GM21717 (cell line): ENCODE data around the gene GKN2.
"Not testable (repeated sequence)": the region's sequence is repeated elsewhere in the genome, so short reads cannot be mapped to it uniquely, and the experiment has no call there.

Experiments used
- ATAC-seq: cut with Tn5 transposase; IDR thresholded peaks from one replicate; pipeline ENCODE4 v1.9.1; 2021; ENCODE audit warnings: mild to moderate bottlenecking, moderate library complexity; ENCODE audit not compliant: unreplicated experiment

The GKN2 gene

DNA sequence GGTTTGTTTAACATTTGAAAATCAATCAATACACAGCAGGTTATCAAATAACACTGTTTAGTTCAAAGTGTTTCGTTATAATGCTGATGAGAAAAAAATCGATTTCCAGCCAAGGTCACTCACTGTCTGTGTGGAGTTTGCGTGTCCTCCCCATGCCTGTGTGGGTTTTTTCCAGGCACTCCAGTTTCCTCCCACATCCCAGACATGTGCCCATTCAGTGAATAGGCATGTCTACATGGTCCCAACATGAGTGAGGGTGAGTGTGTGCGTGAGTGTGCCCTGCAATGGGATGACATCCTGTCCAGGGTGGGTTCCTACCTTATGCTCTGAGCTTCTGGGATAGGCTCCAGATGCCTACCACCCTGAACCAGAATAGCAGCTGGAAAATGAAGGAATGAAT, 8.7 kb upstream of the GKN2 start:
- ATAC-seq: no peak

DNA sequence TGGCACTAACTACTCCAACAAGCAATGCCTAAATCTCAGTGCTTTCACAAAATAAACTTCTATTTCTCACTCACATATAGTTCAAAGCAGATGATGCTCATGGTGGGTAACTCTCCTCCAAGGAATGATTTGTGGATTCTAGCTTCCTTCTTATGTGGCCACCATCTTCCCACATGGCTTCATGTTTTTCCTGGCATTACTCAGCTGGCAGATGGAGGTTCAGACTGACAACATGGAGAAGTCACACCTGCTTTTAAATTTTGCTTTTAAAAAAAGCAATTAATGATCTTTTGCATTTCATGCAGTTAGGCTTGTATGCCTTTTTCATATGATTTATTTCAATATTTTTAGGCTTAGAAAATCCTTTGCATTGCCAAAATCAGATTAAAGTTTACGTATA, 6.3 kb upstream of the GKN2 start:
- no peak for ATAC-seq

DNA sequence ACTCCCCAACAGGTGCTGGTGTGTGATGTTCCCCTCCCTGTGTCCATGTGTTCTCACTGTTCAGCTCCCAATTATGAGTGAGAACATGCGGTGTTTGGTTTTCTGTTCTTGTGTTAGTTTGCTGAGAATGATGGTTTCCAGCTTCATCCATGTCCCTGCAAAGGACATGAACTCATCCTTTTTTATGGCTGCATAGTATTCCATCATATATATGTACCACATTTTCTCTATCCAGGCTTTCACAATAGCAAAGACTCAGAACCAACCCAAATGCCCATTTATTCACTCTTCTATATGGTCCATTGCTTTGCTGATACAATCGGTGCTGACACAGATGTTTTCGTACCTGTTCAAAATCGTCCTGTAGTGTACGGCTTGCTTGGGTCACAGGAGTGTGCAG, 2.7 kb upstream of the GKN2 start:
- ATAC-seq: not testable (repeated sequence)

- ATAC-seq: no peak
These were observed 794 bp downstream of the GKN2 start for GRCh38 chr2:68951899-68952298.

DNA sequence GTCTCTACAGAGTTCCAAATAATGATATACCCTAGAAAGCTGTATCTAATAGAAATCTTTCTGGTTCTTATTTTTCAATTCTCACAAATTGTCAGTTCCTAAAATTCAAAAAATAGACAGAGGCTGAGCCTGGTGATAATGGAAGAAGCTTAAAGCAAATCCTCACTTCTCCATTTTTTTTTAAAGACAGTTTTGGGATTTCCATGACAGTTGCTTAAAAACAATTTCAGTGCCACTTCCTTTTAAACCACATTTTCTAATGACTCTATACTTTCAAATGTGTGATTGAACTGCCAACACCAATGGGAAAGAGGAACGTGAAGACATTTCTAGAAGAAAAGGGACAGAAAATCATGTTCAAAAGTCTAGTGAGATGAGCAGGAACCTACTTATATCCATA, 4.0 kb downstream of the GKN2 start:
- ATAC-seq: no peak

DNA sequence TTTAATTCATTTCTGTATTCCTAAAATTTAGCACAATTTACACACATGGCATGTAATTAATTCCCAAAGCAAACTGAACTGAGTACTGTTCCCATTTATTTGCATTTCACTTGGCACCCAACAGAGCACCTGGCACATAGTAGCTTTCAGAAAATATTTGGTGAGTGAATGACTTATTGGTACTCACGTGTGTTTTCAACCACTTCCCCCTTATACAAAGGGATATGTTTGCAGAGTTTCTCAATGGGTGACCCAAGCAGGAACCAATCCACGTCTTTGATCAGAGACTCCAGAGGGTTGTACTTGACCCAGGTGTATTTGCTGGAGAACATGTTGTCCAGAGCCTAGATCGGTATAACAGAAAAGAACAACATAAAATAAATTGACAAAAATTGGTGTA, 6.6 kb downstream of the GKN2 start:
- ATAC-seq: no peak

DNA sequence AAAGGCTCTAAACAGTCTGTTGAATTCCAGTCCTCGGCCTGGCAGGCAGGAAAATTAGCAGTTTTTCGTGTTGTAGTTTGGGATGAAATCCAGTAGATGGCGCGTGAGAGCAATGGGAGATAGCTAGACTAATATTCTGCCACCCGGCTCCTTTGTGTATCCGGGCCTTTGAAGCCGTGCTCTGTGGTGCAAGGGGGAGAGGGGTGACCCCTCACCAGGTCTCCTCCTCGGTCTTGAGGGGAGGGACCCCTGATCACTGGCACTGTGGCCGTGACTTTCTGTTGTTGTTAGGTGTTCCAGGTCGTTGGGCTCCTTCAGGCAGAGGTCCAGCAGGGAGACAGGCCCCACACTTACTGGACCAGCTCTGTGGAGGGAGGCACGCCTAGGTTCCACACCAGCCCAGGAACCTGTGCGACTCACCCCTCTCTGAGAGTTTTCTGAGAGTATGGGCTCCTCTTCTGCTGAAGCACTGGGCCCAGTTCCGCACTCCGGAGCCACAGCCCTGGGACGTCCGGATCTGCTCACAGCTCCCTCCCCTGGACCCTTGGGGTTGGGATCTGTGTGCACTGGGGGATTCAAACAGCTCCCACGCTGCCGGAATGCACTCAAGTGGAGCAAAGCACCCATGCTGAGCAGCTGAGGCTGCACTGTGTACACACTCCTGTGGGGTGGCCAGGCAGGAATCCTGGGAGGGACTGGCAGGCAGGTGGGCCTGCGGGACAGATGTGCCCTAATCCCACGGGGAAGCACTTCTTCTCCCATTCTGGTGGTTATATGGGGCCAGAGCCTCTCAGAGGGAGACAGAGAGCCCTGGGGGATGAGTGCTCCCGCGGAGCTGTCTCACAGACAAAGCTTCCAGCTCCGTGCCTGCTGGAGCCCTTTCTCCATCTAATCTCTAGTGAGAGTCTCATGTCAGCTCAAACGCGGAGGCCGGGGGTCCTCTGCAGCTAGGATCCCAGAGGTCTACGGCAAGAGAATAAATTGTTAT, 8.8 kb downstream of the GKN2 start:
- no peak for ATAC-seq

GRCh38 chr2:68942827-68943226, 9.9 kb downstream of the GKN2 start:
- ATAC-seq: no peak

- ATAC-seq: no peak
These were observed 12.3 kb downstream of the GKN2 start for GRCh38 chr2:68940369-68940768.

DNA sequence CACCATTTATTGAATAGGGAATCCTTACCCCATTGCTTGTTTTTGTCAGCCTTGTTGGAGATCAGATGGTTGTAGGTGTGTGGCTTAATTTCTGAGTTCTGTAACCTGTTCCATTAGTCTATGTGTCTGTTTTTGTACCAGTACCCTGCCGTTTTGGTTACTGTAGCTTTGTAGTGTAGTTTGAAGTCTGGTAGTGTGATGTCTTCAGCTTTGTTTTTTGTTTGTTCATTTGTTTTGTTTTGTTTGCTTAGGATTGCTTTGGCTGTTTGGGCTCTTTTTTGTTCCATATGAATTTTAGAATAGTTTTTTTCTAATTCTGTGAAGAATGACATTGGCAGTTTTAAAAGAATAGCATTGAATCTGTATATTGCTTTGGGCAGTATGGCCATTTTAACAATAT, 12.7 kb downstream of the GKN2 start:
- ATAC-seq: no peak

- no peak for ATAC-seq
These were observed 13.8 kb downstream of the GKN2 start for GRCh38 chr2:68938938-68939337.

DNA sequence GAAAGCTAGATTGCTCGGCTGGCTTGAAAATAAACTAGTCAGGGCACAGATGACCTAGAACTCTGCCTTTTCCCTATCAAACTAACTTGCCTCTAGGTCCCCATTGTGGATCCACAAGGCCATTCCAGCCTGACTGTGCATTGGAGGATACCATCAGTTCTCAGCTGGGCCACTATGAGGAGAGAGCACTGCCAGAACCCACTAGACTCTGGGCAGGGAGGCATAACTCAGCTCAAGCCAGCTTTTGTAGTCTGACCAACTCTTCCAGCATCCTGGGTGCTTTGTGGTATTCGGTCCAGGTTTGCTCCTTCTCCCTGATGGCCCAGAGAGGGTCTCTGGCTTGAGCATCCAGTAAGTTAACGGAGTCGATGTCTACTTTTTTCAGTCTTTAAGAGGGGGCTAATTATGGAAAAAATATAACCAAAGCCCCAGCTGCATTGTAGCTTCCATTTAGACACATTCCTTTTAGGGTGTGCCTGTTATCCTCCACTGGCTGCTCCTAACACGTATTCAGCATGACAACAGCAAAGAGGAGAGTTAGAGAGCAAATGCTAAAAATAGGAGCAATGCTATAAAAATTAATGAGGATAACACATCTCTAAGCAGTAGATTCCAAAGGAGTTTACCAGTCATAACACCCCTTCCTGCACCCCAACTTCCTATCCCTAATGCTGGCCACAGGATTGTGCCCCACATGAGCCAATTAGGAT, 15.2 kb downstream of the GKN2 start:
- ATAC-seq: no peak

DNA sequence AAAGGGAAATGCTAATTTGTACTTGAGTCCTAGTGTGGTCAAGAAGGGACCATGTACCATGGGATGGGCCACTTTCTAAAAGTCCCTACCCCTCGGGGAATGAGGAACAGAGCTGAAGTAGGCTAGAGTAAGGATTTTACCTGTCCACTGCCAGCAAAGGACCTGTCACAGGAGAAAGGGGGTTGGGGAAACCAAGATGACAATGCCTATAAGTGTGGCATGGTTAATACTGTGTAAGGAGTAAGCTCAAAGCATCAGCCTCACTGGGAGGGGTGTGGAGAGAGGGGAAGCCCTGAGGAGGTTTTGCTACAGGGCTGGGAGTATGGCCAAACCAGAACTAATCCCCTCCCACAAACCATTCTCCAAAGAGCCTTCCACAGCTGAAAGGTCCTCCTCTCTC, 15.8 kb downstream of the GKN2 start:
- no peak for ATAC-seq

DNA sequence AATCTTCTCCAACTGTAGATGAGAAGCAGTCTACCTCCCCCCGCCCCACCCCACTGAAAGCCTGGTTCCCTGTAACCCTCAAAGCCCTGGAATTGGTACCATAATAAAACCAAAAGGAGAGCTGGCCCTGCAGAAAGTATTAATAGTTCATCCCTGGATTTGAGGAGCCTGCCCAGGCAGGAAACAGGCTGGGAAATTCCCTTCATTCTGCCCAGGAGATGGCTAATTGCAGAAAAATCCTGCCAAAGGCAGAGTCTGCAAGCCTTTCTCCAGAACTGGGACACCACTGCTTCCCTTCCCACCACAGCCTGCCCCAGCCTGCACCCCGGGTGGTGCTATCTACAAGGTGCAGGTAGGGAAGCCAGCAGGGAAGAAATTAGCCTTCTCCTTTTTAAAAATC, 16.3 kb downstream of the GKN2 start:
- ATAC-seq: no peak

DNA sequence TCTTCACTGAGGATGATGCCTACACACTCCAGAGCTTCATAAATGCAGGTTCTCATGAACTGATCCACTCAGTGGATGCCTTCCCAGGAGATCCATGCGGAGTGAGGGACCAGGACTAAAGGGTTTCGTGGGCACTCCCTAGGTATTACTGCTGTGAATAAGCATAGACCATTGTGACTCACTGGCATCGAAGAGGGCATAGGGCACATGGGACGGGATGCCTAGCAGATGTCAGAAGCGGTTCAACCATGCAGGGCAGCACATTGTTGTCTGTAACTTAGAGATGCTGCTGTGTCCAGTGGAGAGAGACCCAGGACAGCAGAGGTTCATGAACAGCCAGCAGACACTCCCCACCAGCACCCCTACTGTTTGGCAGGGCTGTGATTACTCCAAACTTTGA, 17.2 kb downstream of the GKN2 start:
- ATAC-seq: no peak

DNA sequence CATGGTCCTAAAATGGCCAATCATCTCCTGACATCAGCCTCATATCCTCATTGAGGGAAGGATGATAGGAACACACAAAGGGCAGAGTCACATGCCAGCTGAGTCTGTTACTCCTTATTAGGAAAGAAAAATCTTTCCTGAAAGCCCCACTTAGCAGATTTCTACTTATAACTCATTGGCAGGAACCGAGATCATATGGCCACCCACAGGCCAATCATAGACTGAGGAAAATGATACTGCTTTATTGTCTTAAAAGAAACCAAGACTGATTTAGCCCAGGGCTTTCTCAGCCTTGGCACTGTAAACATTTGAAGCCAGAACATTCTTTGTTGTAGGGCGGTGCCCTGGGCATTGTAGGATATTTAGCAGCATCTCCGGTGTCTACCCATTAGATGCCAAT, 18.7 kb downstream of the GKN2 start:
- ATAC-seq: no peak

DNA sequence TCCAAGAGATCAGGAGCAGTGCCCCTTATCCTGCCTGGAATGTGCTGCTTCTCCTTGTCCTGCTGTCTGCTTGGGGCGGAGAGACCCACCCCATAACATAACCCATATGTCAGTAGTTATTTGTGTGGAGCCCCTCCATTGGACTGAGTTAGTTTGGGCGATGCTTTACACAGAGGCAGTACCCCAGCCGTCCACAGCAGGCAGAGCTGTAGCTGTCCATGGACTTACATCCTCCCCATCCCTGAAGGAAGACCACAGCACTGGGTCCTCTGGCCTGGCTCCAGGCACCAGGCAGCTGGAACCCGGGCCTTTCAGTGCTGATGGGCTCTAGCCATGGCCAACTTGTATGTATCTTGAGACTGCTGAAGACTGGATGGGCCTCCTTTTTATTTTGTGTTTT, 20.3 kb downstream of the GKN2 start:
- no peak for ATAC-seq

DNA sequence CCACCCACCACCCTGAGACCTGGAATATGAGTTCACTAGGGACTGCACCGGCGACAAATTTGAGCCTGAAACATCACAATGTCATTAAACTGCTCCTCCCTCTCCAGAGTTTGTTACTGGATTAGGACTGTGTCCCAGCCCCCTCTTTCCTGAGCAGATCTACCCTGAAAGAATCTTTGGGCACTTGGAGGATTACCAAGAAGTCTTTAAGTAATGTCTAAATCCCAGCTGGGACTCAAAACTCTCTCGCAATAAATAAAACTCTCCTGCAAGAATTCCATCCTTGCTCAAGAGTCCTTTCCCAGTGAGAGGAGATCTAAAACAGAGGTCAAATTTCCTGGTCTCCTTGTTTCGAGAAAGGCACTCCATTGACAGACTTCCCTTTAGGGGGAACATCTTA, 20.9 kb downstream of the GKN2 start:
- ATAC-seq: no peak

DNA sequence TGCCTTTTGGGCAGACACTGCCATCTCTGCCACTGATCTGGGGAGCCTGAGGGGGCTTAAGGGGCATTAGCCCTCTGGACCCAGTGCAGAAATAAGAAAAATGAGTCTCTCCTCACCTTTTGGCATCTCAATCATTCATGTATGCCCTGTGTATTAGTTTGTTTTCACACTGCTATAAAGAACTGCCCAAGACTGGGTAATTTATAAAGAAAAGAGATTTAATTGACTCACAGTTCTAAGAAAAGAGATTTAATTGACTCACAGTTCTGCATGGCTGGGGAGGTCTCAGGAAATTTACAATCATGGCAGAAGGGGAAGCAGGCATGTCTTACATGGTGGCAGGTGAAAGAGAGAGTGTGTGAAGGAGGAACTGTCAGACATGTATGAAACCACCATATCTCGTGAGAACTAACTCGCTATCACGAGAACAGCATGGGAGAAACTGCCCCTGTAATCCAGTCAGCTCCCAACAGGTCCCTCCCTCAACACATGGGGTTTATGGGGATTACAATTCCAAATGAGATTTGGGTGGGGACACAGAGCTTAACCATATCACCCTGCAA, 21.5 kb downstream of the GKN2 start:
- no peak for ATAC-seq

- no peak for ATAC-seq
These were observed 25.9 kb downstream of the GKN2 start for GRCh38 chr2:68926796-68927195.

GRCh38 chr2:68925295-68925896, 27.3 kb downstream of the GKN2 start:
- ATAC-seq: no peak

DNA sequence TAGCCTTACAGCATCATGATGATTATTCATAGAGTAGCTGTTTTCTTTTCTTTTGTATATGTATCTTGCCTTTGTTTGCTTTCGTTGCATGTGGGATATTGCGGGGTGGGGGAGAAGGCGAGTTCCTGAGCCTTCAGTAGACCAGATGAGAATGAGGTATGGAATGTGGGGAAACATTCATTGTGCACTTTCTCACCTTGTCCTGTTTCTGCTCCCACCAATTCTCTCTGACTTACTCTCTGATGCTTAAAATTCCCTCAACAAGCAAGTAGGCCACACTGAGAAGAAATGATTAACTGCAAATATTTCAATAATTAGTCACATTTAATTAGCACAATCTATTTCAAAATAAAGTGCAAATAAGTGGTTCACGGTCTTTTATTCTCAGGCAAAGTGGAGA, 31.0 kb downstream of the GKN2 start:
- ATAC-seq: no peak
